ENCODE measurements around the gene CCSAP. TPM values are rescaled to one million over a fixed set of nuclear protein-coding genes. Genes with fewer than 3 reads are reported as not detected.
"Not testable (repeated sequence)": the region's sequence is repeated elsewhere in the genome, so short reads cannot be mapped to it uniquely, and the experiment has no call there.

The CCSAP gene
- total and polyA plus RNA-seq, 2 of the 4 experiments (the other 2 are of a cell fraction): 2.3 to 3.8 TPM

DNA sequence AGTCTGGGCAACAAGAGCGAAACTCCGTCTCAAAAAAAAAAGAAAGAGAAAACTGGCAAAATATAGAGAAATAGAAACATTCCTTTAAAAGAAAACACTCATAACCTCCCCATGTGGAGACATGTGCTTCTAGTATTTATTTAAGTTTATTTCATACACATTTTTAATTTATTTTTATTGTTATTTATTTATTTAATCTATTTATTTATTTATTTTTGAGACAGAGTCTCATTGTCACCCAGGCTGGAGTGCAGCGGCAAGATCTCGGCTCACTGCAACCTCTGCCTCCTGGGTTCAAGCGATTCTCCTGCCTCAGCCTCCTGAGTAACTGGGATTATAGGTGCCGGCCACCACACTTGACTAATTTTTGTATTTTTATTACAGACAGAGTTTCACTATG is 35.2 kb upstream of the CCSAP start:
- in situ Hi-C loops (cut with MboI; ENCODE audit: low sequenced_read_pairs); H3K9me1 ChIP-seq (ENCODE audit: insufficient read depth, low read length): not testable (repeated sequence)

More for the DNA sequence above, 35.2 kb upstream of the CCSAP start:
- H3K14ac ChIP-seq (replicated peaks; ENCODE audit: low read depth, low read length); H3K79me1 ChIP-seq (ENCODE audit: low read depth in 1 of 2, low read length in 2 of 2); H3K18ac ChIP-seq (ENCODE audit: low read depth, low read length); H2AK9ac ChIP-seq (replicated peaks; ENCODE audit: low read depth, low read length, poor library complexity); ATAC-seq (ENCODE audit: low read depth); H4K91ac ChIP-seq (ENCODE audit: insufficient read depth, low read depth, low read length); H3K9ac ChIP-seq (ENCODE audit: low read depth, low read length); BruUV-seq (replicated peaks); H2AFZ ChIP-seq (replicated peaks; ENCODE audit: low read length, poor library complexity); H3K23ac ChIP-seq (ENCODE audit: low read depth, low read length); dilution Hi-C loops (cut with HindIII; ENCODE audit: low sequenced_read_pairs, unreplicated experiment); H3K4ac ChIP-seq (ENCODE audit: low read depth, low read length); H2BK20ac ChIP-seq (ENCODE audit: low read depth, low read length); H2BK5ac ChIP-seq (ENCODE audit: low read depth, low read length, poor library complexity, severe bottlenecking); H2BK120ac ChIP-seq (ENCODE audit: low read depth, low read length); H3K9me3 ChIP-seq (ENCODE audit: control insufficient read depth, insufficient read depth, low read length); intact Hi-C loops (cut with micrococcal nuclease); H4K8ac ChIP-seq (ENCODE audit: low read depth in 2 of 2, low read length in 2 of 2); H4K20me1 ChIP-seq (ENCODE audit: insufficient read depth, low read length); CTCF ChIA-PET; H3K4me2 ChIP-seq (ENCODE audit: low read depth, low read length); POLR2A ChIA-PET (ENCODE audit: unreplicated experiment); H3K27me3 ChIP-seq (ENCODE audit: control insufficient read depth, insufficient read depth, low read length); DNase-seq; H2AK5ac ChIP-seq (ENCODE audit: low read depth, low read length); H3K4me1 ChIP-seq (ENCODE audit: control insufficient read depth, insufficient read depth, low read length); H4K5ac ChIP-seq (ENCODE audit: low read depth, low read length); H3K27ac ChIP-seq (ENCODE audit: insufficient read depth, low read length); H3K36me3 ChIP-seq (ENCODE audit: control insufficient read depth, insufficient read depth, low read length); H3K4me3 ChIP-seq (ENCODE audit: insufficient read depth, low read depth, low read length); H3K56ac ChIP-seq (ENCODE audit: extremely low read depth, insufficient read depth, low read length); H2BK15ac ChIP-seq (ENCODE audit: low read depth, low read length): not testable (repeated sequence)
- no CpG with 5 or more reads among the region's 6 CpGs for WGBS, 2 experiments (ENCODE audit: extremely low coverage in 2 of 2, insufficient read length in 1 of 2)

Measured in IMR-90 (cell line).